ENCODE measurements around the gene MED8. TPM values are rescaled to one million over a fixed set of nuclear protein-coding genes. Genes with fewer than 3 reads are reported as not detected.
A peak's percentile ranks its signal among the peaks of the same experiment; 100 is the strongest.

MED8 gene
- total RNA-seq, 1 donor from 2014 or later, result 19.5 TPM

GRCh38 chr1:43366179-43366578, 23.4 kb downstream of the MED8 start:
- Mint-ChIP-seq H3K36me3 (ENCODE audit: low read depth, unreplicated experiment) (peaks cover 36% of the 10 kb centered on the region), H3K27me3 (ENCODE audit: unreplicated experiment) (peaks cover 9% of the 10 kb centered on the region), H3K4me1 (ENCODE audit: unreplicated experiment) (peaks cover 45% of the 10 kb centered on the region), H3K4me3 (ENCODE audit: unreplicated experiment) (peak overlapping the region; percentile 80), H3K27ac (ENCODE audit: unreplicated experiment) (no peak overlapping the region), H3K9me3 (ENCODE audit: unreplicated experiment) (no peaks in the 10 kb centered on the region)
- TF ChIP-seq CTCF (IDR thresholded peaks at IDR 0.05; ENCODE audit: unreplicated experiment), result no peak
- peak; percentile 10 for DNase-seq (ENCODE audit: low spot score)

- no peak for TF ChIP-seq CTCF (IDR thresholded peaks at IDR 0.05; ENCODE audit: unreplicated experiment)
- H3K4me1 Mint-ChIP-seq (ENCODE audit: unreplicated experiment), result peaks cover 47% of the 10 kb centered on the region
- H3K9me3 Mint-ChIP-seq (ENCODE audit: unreplicated experiment), result no peaks in the 10 kb centered on the region
- DNase-seq (ENCODE audit: low spot score), result no peak
- peaks cover 9% of the 10 kb centered on the region for H3K27me3 Mint-ChIP-seq (ENCODE audit: unreplicated experiment)
- peaks cover 39% of the 10 kb centered on the region for H3K36me3 Mint-ChIP-seq (ENCODE audit: low read depth, unreplicated experiment)
- peak overlapping the region; percentile 80 for H3K4me3 Mint-ChIP-seq (ENCODE audit: unreplicated experiment)
- no peak overlapping the region for H3K27ac Mint-ChIP-seq (ENCODE audit: unreplicated experiment)
Measured at GRCh38 chr1:43365678-43366077, 23.9 kb downstream of the MED8 start.

- no peak for TF ChIP-seq CTCF (IDR thresholded peaks at IDR 0.05; ENCODE audit: unreplicated experiment)
- no peaks in the 10 kb centered on the region for H3K9me3 Mint-ChIP-seq (ENCODE audit: unreplicated experiment)
- DNase-seq (ENCODE audit: low spot score), result no peak
- peaks cover 52% of the 10 kb centered on the region for H3K4me1 Mint-ChIP-seq (ENCODE audit: unreplicated experiment)
- peak overlapping the region; percentile 60 for H3K4me3 Mint-ChIP-seq (ENCODE audit: unreplicated experiment)
- no peak overlapping the region for H3K27ac Mint-ChIP-seq (ENCODE audit: unreplicated experiment)
- H3K27me3 Mint-ChIP-seq (ENCODE audit: unreplicated experiment), result peaks cover 9% of the 10 kb centered on the region
- H3K36me3 Mint-ChIP-seq (ENCODE audit: low read depth, unreplicated experiment), result peaks cover 39% of the 10 kb centered on the region
Measured at GRCh38 chr1:43363935-43364525, 25.6 kb downstream of the MED8 start.

- Mint-ChIP-seq H3K36me3 (ENCODE audit: low read depth, unreplicated experiment) (peaks cover 34% of the 10 kb centered on the region), H3K27ac (ENCODE audit: unreplicated experiment) (no peak overlapping the region), H3K9me3 (ENCODE audit: unreplicated experiment) (no peaks in the 10 kb centered on the region), H3K4me3 (ENCODE audit: unreplicated experiment) (no peak overlapping the region), H3K27me3 (ENCODE audit: unreplicated experiment) (peaks cover 6% of the 10 kb centered on the region), H3K4me1 (ENCODE audit: unreplicated experiment) (peaks cover 46% of the 10 kb centered on the region)
- no peak for TF ChIP-seq CTCF (IDR thresholded peaks at IDR 0.05; ENCODE audit: unreplicated experiment)
- no peak for DNase-seq (ENCODE audit: low spot score)
Measured at GRCh38 chr1:43363283-43363934, 26.2 kb downstream of the MED8 start.

GRCh38 chr1:43360616-43361015, 29.0 kb downstream of the MED8 start:
- H3K4me1 Mint-ChIP-seq (ENCODE audit: unreplicated experiment), result peaks cover 39% of the 10 kb centered on the region
- no peak overlapping the region for H3K27ac Mint-ChIP-seq (ENCODE audit: unreplicated experiment)
- no peak overlapping the region for H3K4me3 Mint-ChIP-seq (ENCODE audit: unreplicated experiment)
- H3K9me3 Mint-ChIP-seq (ENCODE audit: unreplicated experiment), result no peaks in the 10 kb centered on the region
- H3K27me3 Mint-ChIP-seq (ENCODE audit: unreplicated experiment), result peaks cover 7% of the 10 kb centered on the region
- H3K36me3 Mint-ChIP-seq (ENCODE audit: low read depth, unreplicated experiment), result peaks cover 30% of the 10 kb centered on the region
- no peak for TF ChIP-seq CTCF (IDR thresholded peaks at IDR 0.05; ENCODE audit: unreplicated experiment)
- DNase-seq (ENCODE audit: low spot score), result no peak

Data from endothelial cell (in vitro differentiated cells).